K562 (cell line): ENCODE results near the gene ZNF668. TPM values are rescaled to one million over a fixed set of nuclear protein-coding genes. Genes with fewer than 3 reads are reported as not detected.

Experiments
- SPI1 ChIP-seq: IDR thresholded peaks from 2 replicates; pipeline ENCODE4 v1.6.1; 2011; ENCODE audit warnings: low read depth, low read length, control low read depth, borderline replicate concordance
- polyA plus RNA-seq, 8 experiments: library from polyadenylated mRNA; depleted of rRNA in 4 of 8; stranded (reverse) in 5 of 8; unstranded in 3 of 8; fragments of >200 nt; fragmentation: Nextera tagmentation in 2 of 8; fragmentation: Illumina TruSeq in 1 of 8; extraction: Ambion mirVana in 2 of 8; extraction: Trizol in 1 of 8; gene quantifications; 2 replicates each; pipeline versions ENCODE4 v1.2.1 to v1.2.3, GENCODE V29; 2011 to 2014; ENCODE audit warnings: inconsistent platforms in 1 of 8, missing spikeins in 1 of 8
- total RNA-seq, 7 experiments: library from RNA; depleted of rRNA in 6 of 7; stranded (reverse); fragments of >200 nt in 6 of 7; fragmentation: Illumina TruSeq in 2 of 7; extraction: Trizol in 2 of 7; gene quantifications; 2 replicates each; pipeline versions ENCODE4 v1.2.1 to v1.2.3, GENCODE V29; 2011 to 2021; ENCODE audit warnings: low replicate concordance in 1 of 7
- TF ChIP-seq, protein P1 (sequence below): IDR thresholded peaks from 3 replicates; pipeline ENCODE4 v1.6.1; 2011; ENCODE audit warnings: borderline replicate concordance, mild to moderate bottlenecking, moderate library complexity; ENCODE audit not compliant: insufficient read length; ENCODE audit errors: extremely low read depth
- TF ChIP-seq, protein P2 (sequence below): fragments of 200-600 bp; sonication (generic); IDR thresholded peaks from one replicate; pipeline ENCODE4 v1.6.1; 2012; ENCODE audit warnings: mild to moderate bottlenecking, low read depth, low read length, inconsistent platforms
- TF ChIP-seq, protein P3 (sequence below): fragments of 250-450 bp; sonication (Bioruptor Pico); IDR thresholded peaks from 2 replicates; pipeline ENCODE4 v1.5.0; 2021; ENCODE audit warnings: mild to moderate bottlenecking, borderline replicate concordance
- TF ChIP-seq, protein P4 (sequence below): fragments of 150-350 bp; IDR thresholded peaks from 2 replicates; pipeline ENCODE4 v1.6.1; 2014; ENCODE audit warnings: low read depth, mild to moderate bottlenecking, low read length, borderline replicate concordance

The ZNF668 gene
- total and polyA plus RNA-seq, 9 of the 15 experiments (the other 6 are each of a cell fraction or from before 2014, with no cell fraction given) = 0.04 to 15.3 (median 3.8) TPM; not detected in 1

DNA sequence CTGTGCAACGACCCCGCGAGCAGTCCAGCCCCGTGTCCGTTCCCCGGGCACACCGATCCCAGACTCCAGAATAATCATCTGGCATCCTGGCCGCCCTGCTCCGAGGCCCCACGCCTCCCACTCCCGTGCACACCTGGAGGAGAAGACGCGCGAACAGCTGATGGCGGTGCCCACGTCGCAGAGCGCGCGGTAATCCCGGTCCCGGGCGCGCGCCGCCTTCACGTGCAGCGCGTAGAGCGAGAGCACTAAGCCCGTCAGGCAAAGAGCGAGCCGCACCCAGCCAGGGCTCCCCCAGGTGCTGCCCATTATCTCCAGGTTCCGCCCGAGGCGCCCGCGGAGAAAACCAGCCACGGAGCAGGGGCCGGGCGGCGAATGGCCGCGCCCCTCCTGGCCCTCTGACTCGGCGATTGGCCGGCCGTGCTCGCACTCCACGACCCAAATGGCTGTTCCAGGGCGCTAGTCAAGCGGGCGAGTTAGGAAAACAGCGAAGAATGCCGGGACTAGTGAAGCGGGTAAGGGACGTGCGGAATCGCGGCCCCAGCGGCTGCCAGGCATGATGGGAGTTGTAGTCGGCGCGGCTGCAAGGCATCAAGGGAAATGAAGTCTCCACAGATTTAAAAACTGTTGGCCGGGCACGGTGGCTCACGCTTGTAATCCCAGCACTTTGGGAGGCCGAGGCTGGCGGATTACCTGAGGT, 20.5 kb upstream of the ZNF668 start, which contains the start of gene VKORC1 (continued):
- TF ChIP-seq, protein P1, sequence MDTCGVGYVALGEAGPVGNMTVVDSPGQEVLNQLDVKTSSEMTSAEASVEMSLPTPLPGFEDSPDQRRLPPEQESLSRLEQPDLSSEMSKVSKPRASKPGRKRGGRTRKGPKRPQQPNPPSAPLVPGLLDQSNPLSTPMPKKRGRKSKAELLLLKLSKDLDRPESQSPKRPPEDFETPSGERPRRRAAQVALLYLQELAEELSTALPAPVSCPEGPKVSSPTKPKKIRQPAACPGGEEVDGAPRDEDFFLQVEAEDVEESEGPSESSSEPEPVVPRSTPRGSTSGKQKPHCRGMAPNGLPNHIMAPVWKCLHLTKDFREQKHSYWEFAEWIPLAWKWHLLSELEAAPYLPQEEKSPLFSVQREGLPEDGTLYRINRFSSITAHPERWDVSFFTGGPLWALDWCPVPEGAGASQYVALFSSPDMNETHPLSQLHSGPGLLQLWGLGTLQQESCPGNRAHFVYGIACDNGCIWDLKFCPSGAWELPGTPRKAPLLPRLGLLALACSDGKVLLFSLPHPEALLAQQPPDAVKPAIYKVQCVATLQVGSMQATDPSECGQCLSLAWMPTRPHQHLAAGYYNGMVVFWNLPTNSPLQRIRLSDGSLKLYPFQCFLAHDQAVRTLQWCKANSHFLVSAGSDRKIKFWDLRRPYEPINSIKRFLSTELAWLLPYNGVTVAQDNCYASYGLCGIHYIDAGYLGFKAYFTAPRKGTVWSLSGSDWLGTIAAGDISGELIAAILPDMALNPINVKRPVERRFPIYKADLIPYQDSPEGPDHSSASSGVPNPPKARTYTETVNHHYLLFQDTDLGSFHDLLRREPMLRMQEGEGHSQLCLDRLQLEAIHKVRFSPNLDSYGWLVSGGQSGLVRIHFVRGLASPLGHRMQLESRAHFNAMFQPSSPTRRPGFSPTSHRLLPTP = no peak
- TF ChIP-seq, protein P2, sequence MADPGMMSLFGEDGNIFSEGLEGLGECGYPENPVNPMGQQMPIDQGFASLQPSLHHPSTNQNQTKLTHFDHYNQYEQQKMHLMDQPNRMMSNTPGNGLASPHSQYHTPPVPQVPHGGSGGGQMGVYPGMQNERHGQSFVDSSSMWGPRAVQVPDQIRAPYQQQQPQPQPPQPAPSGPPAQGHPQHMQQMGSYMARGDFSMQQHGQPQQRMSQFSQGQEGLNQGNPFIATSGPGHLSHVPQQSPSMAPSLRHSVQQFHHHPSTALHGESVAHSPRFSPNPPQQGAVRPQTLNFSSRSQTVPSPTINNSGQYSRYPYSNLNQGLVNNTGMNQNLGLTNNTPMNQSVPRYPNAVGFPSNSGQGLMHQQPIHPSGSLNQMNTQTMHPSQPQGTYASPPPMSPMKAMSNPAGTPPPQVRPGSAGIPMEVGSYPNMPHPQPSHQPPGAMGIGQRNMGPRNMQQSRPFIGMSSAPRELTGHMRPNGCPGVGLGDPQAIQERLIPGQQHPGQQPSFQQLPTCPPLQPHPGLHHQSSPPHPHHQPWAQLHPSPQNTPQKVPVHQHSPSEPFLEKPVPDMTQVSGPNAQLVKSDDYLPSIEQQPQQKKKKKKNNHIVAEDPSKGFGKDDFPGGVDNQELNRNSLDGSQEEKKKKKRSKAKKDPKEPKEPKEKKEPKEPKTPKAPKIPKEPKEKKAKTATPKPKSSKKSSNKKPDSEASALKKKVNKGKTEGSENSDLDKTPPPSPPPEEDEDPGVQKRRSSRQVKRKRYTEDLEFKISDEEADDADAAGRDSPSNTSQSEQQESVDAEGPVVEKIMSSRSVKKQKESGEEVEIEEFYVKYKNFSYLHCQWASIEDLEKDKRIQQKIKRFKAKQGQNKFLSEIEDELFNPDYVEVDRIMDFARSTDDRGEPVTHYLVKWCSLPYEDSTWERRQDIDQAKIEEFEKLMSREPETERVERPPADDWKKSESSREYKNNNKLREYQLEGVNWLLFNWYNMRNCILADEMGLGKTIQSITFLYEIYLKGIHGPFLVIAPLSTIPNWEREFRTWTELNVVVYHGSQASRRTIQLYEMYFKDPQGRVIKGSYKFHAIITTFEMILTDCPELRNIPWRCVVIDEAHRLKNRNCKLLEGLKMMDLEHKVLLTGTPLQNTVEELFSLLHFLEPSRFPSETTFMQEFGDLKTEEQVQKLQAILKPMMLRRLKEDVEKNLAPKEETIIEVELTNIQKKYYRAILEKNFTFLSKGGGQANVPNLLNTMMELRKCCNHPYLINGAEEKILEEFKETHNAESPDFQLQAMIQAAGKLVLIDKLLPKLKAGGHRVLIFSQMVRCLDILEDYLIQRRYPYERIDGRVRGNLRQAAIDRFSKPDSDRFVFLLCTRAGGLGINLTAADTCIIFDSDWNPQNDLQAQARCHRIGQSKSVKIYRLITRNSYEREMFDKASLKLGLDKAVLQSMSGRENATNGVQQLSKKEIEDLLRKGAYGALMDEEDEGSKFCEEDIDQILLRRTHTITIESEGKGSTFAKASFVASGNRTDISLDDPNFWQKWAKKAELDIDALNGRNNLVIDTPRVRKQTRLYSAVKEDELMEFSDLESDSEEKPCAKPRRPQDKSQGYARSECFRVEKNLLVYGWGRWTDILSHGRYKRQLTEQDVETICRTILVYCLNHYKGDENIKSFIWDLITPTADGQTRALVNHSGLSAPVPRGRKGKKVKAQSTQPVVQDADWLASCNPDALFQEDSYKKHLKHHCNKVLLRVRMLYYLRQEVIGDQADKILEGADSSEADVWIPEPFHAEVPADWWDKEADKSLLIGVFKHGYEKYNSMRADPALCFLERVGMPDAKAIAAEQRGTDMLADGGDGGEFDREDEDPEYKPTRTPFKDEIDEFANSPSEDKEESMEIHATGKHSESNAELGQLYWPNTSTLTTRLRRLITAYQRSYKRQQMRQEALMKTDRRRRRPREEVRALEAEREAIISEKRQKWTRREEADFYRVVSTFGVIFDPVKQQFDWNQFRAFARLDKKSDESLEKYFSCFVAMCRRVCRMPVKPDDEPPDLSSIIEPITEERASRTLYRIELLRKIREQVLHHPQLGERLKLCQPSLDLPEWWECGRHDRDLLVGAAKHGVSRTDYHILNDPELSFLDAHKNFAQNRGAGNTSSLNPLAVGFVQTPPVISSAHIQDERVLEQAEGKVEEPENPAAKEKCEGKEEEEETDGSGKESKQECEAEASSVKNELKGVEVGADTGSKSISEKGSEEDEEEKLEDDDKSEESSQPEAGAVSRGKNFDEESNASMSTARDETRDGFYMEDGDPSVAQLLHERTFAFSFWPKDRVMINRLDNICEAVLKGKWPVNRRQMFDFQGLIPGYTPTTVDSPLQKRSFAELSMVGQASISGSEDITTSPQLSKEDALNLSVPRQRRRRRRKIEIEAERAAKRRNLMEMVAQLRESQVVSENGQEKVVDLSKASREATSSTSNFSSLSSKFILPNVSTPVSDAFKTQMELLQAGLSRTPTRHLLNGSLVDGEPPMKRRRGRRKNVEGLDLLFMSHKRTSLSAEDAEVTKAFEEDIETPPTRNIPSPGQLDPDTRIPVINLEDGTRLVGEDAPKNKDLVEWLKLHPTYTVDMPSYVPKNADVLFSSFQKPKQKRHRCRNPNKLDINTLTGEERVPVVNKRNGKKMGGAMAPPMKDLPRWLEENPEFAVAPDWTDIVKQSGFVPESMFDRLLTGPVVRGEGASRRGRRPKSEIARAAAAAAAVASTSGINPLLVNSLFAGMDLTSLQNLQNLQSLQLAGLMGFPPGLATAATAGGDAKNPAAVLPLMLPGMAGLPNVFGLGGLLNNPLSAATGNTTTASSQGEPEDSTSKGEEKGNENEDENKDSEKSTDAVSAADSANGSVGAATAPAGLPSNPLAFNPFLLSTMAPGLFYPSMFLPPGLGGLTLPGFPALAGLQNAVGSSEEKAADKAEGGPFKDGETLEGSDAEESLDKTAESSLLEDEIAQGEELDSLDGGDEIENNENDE = no peak
- TF ChIP-seq, protein P3, sequence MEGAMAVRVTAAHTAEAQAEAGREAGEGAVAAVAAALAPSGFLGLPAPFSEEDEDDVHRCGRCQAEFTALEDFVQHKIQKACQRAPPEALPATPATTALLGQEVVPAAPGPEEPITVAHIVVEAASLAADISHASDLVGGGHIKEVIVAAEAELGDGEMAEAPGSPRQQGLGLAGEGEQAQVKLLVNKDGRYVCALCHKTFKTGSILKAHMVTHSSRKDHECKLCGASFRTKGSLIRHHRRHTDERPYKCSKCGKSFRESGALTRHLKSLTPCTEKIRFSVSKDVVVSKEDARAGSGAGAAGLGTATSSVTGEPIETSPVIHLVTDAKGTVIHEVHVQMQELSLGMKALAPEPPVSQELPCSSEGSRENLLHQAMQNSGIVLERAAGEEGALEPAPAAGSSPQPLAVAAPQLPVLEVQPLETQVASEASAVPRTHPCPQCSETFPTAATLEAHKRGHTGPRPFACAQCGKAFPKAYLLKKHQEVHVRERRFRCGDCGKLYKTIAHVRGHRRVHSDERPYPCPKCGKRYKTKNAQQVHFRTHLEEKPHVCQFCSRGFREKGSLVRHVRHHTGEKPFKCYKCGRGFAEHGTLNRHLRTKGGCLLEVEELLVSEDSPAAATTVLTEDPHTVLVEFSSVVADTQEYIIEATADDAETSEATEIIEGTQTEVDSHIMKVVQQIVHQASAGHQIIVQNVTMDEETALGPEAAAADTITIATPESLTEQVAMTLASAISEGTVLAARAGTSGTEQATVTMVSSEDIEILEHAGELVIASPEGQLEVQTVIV (CRISPR knock-in tag) = no peak
- no peak for TF ChIP-seq SPI1
- TF ChIP-seq, protein P4, sequence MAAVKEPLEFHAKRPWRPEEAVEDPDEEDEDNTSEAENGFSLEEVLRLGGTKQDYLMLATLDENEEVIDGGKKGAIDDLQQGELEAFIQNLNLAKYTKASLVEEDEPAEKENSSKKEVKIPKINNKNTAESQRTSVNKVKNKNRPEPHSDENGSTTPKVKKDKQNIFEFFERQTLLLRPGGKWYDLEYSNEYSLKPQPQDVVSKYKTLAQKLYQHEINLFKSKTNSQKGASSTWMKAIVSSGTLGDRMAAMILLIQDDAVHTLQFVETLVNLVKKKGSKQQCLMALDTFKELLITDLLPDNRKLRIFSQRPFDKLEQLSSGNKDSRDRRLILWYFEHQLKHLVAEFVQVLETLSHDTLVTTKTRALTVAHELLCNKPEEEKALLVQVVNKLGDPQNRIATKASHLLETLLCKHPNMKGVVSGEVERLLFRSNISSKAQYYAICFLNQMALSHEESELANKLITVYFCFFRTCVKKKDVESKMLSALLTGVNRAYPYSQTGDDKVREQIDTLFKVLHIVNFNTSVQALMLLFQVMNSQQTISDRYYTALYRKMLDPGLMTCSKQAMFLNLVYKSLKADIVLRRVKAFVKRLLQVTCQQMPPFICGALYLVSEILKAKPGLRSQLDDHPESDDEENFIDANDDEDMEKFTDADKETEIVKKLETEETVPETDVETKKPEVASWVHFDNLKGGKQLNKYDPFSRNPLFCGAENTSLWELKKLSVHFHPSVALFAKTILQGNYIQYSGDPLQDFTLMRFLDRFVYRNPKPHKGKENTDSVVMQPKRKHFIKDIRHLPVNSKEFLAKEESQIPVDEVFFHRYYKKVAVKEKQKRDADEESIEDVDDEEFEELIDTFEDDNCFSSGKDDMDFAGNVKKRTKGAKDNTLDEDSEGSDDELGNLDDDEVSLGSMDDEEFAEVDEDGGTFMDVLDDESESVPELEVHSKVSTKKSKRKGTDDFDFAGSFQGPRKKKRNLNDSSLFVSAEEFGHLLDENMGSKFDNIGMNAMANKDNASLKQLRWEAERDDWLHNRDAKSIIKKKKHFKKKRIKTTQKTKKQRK = no peak
